Osteocyte (in vitro differentiated cells): ENCODE measurements around the gene CMSS1. TPM values are rescaled to one million over a fixed set of nuclear protein-coding genes. Genes with fewer than 3 reads are reported as not detected.

Source experiments
- DNase-seq: peaks from one replicate; pipeline ENCODE4 v3.0.0; 2021; ENCODE audit warnings: mixed read lengths; ENCODE audit not compliant: unreplicated experiment; ENCODE audit errors: extremely low spot score
- H3K27ac Mint-ChIP-seq: one replicate; pipeline ENCODE4 v1.8.0; 2021; ENCODE audit warnings: mild to moderate bottlenecking, mixed read lengths; ENCODE audit not compliant: unreplicated experiment
- H3K27me3 Mint-ChIP-seq: one replicate; pipeline ENCODE4 v1.8.0; 2021; ENCODE audit warnings: mixed read lengths; ENCODE audit not compliant: unreplicated experiment
- H3K36me3 Mint-ChIP-seq: one replicate; pipeline ENCODE4 v1.8.0; 2021; ENCODE audit warnings: mixed read lengths; ENCODE audit not compliant: unreplicated experiment
- H3K4me1 Mint-ChIP-seq: one replicate; pipeline ENCODE4 v1.8.0; 2021; ENCODE audit warnings: mixed read lengths; ENCODE audit not compliant: unreplicated experiment
- H3K4me3 Mint-ChIP-seq: one replicate; pipeline ENCODE4 v1.8.0; 2021; ENCODE audit warnings: mild to moderate bottlenecking, moderate library complexity, mixed read lengths; ENCODE audit not compliant: unreplicated experiment
- H3K9me3 Mint-ChIP-seq: one replicate; pipeline ENCODE4 v1.8.0; 2021; ENCODE audit warnings: mixed read lengths; ENCODE audit not compliant: unreplicated experiment
- CTCF ChIP-seq: fragments of 200-600 bp; sonication (generic); IDR thresholded peaks from 2 replicates; pipeline ENCODE4 v1.5.0; 2021; ENCODE audit warnings: antibody characterized with exemption, mild to moderate bottlenecking, moderate library complexity
- total RNA-seq: library from RNA; stranded (reverse); gene quantifications from 2 replicates; pipeline ENCODE4 v1.2.1, GENCODE V29; 2021

Gene CMSS1
- total RNA-seq, 1 donor from 2014 or later = 38.5 TPM

- no peaks in the 10 kb centered on the region for H3K36me3 Mint-ChIP-seq
- no peak for DNase-seq
- TF ChIP-seq CTCF = peak; percentile 34
- H3K9me3 Mint-ChIP-seq = peaks cover 4% of the 10 kb centered on the region
- no peaks in the 10 kb centered on the region for H3K27me3 Mint-ChIP-seq
- peaks cover 35% of the 10 kb centered on the region for H3K4me1 Mint-ChIP-seq
- peak overlapping the region; percentile 6 for H3K27ac Mint-ChIP-seq
- H3K4me3 Mint-ChIP-seq = no peak overlapping the region
Observed at GRCh38 chr3:100006570-100007271, 189.1 kb downstream of the CMSS1 start.

DNA sequence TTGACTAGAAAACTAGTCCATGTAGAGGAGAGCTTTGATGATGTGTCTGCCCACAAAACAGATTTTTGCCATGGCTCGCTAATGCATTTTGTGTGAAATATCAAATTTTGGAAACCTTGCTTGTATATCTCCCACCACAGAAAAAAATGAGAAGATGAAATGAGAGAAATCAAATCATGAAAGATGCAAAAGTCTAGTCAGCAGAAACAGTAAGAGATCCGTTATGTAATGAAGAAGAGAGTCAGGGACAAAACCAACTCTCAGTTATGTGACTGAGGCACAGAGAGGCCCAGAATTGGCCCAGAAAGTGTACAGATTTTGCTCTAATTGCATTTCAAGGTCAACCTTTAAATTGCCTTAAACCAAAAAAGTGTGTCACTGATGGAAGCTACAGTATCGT is 189.7 kb downstream of the CMSS1 start:
- H3K4me1 Mint-ChIP-seq = peaks cover 35% of the 10 kb centered on the region
- H3K9me3 Mint-ChIP-seq = peaks cover 4% of the 10 kb centered on the region
- no peak overlapping the region for H3K4me3 Mint-ChIP-seq
- no peak for DNase-seq
- no peaks in the 10 kb centered on the region for H3K27me3 Mint-ChIP-seq
- TF ChIP-seq CTCF = no peak
- H3K36me3 Mint-ChIP-seq = no peaks in the 10 kb centered on the region
- no peak overlapping the region for H3K27ac Mint-ChIP-seq

GRCh38 chr3:100008081-100008698 is 190.5 kb downstream of the CMSS1 start:
- Mint-ChIP-seq H3K27me3 (no peaks in the 10 kb centered on the region), H3K4me1 (peaks cover 31% of the 10 kb centered on the region), H3K4me3 (no peak overlapping the region), H3K36me3 (no peaks in the 10 kb centered on the region), H3K9me3 (peaks cover 4% of the 10 kb centered on the region), H3K27ac (no peak overlapping the region)
- no peak for TF ChIP-seq CTCF
- no peak for DNase-seq

DNA sequence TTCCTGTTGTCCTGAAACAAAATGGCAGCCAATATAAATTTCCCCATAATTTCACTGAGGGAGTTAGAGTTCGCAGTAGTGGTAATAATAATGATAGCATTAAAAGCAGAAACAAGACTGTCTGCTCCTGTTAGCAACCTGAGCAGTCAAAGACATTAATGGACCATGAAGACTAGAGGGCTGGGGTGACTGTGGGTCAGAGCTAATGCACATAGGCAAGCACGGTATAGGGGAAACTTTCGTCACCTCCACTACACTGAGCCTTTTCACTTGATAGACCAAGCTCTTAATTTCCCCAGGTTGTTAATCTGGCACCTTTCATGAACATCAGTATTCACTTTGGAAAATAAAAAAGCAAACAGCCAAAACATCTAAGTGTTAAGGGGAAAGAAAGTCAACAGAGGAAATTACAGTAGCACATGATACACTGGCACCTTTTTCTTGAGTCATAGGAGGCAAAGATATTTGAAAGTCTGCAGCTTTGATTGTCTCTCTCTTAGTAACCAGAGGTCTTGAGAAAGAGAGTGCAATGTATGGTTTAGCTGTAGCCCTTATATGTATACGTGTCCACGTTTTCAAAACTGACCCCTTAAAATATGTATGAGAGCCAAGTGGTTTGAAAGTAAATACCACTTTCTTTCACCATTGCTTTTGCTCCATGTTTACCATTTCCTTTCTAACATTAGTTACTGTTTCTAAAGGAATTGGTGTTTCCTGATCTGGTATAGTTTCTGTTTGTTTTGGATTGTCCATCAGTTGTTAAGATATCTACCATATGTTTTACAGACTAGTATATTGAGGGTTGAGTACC is 191.8 kb downstream of the CMSS1 start:
- no peak for TF ChIP-seq CTCF
- peaks cover 3% of the 10 kb centered on the region for H3K36me3 Mint-ChIP-seq
- H3K9me3 Mint-ChIP-seq = peaks cover 2% of the 10 kb centered on the region
- H3K27me3 Mint-ChIP-seq = no peaks in the 10 kb centered on the region
- DNase-seq = no peak
- peak overlapping the region; percentile 29 for H3K27ac Mint-ChIP-seq
- H3K4me1 Mint-ChIP-seq = peaks cover 31% of the 10 kb centered on the region
- no peak overlapping the region for H3K4me3 Mint-ChIP-seq

DNA sequence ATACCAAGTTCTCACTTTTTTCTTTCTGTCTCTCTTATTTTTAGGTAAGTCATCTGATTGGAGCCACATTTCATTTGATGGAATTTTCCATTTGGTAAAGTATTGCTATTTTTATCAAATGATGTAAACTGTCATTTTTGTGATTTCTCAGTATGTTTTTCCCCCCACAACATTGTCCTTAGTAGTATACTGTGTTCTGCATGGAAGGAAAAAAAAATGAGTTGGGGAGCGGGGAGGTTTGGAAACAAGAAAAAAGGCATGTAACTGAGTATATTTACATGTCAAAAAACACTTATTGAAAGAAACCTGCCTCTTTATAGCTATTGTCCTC is 192.4 kb downstream of the CMSS1 start:
- no peak for TF ChIP-seq CTCF
- no peaks in the 10 kb centered on the region for H3K27me3 Mint-ChIP-seq
- no peak for DNase-seq
- H3K36me3 Mint-ChIP-seq = peaks cover 7% of the 10 kb centered on the region
- H3K9me3 Mint-ChIP-seq = peaks cover 7% of the 10 kb centered on the region
- peak overlapping the region; percentile 29 for H3K27ac Mint-ChIP-seq
- no peak overlapping the region for H3K4me3 Mint-ChIP-seq
- H3K4me1 Mint-ChIP-seq = peaks cover 31% of the 10 kb centered on the region
